HCT116 (cell line): ENCODE measurements around the gene GNAO1. TPM values are rescaled to one million over a fixed set of nuclear protein-coding genes. Genes with fewer than 3 reads are reported as not detected.

Experiments used
- ATAC-seq: fragments of 200-7000 bp; cut with Tn5 transposase; 2 replicates; pipeline ENCODE4 v1.9.1; 2020; ENCODE audit warnings: mild to moderate bottlenecking, moderate library complexity
- BruUV-seq: library from RNA; stranded (reverse); fragments of 400-500 nt; replicated peaks from 2 replicates; lab custom pipeline; 2021; lab: Mats Ljungman, UMichigan
- CTCF ChIA-PET: fragments of 300-600 bp; sonication (Branson Sonifier 250); formaldehyde crosslinking; loops from one replicate; lab custom pipeline; 2021; ENCODE audit warnings: antibody characterized with exemption; lab: Charles Lee
- POLR2A ChIA-PET: fragments of 300-600, 350-600 bp; sonication (Branson Sonifier 250); formaldehyde crosslinking; loops from one replicate; lab custom pipeline; 2021; ENCODE audit warnings: antibody characterized with exemption; lab: Charles Lee
- RAD21 ChIA-PET, 2 experiments: fragments of 300-600 bp; sonication (Branson Sonifier 250); formaldehyde crosslinking; loops; one replicate each; lab custom pipeline; 2023; ENCODE audit warnings: low total read pairs in 2 of 2; ENCODE audit not compliant: uncharacterized antibody in 2 of 2, unreplicated experiment in 2 of 2, low non-redundant PET in 1 of 2; lab: Charles Lee
- DNase-seq: peaks from one replicate; pipeline ENCODE4 v3.0.0-alpha.2; 2010; ENCODE audit warnings: low read depth, low spot score
- H2AFZ ChIP-seq: fragments of 200-600 bp; shearing (Covaris generic), sonication (generic); 2 replicates; pipeline ENCODE4 v1.6.1; 2017; ENCODE audit warnings: low read depth, mixed run types, mixed read lengths, antibody characterized with exemption, low read length; ENCODE audit not compliant: poor library complexity, severe bottlenecking
- H3K27ac ChIP-seq: 2 replicates; pipeline ENCODE4 v1.5.1; 2012; ENCODE audit warnings: low read depth, low read length
- H3K27me3 ChIP-seq: fragments of 200-600 bp; sonication (generic); 2 replicates; pipeline ENCODE4 v1.6.1; 2016; ENCODE audit warnings: mixed run types, low read length, mixed read lengths; ENCODE audit not compliant: insufficient read depth
- H3K36me3 ChIP-seq, 2 experiments: fragments of 200-500 bp in 1 of 2; fragments of 200-600 bp in 1 of 2; sonication (Bioruptor generic) in 1 of 2; sonication (generic) in 1 of 2; 2 replicates each; pipeline versions ENCODE4 v1.5.1 to v1.6.1; 2014 to 2016; ENCODE audit warnings: low read length in 2 of 2, inconsistent platforms in 1 of 2, mixed read lengths in 1 of 2, mixed run types in 1 of 2; ENCODE audit not compliant: insufficient read depth in 2 of 2, control insufficient read depth in 1 of 2
- H3K4me1 ChIP-seq, 2 experiments: fragments of 200-600 bp in 1 of 2; sonication (generic) in 1 of 2; 2 replicates each; pipeline versions ENCODE4 v1.5.1 to v1.6.1; 2012 to 2017; ENCODE audit warnings: low read length in 2 of 2, inconsistent platforms in 1 of 2, mild to moderate bottlenecking in 1 of 2, mixed read lengths in 1 of 2, mixed run types in 1 of 2, moderate library complexity in 1 of 2; ENCODE audit not compliant: insufficient read depth in 2 of 2, control insufficient read depth in 1 of 2
- H3K4me2 ChIP-seq: fragments of 200-600 bp; sonication (generic); 2 replicates; pipeline ENCODE4 v1.6.1; 2017; ENCODE audit warnings: mixed run types, low read length, mixed read lengths
- H3K4me3 ChIP-seq, 2 experiments: fragments of 200-600 bp in 1 of 2; sonication (generic) in 1 of 2; replicated peaks in 1 of 2; 2 replicates each; pipeline ENCODE4 v1.5.1; 2011 to 2016; ENCODE audit warnings: low read length in 2 of 2, control low read depth in 1 of 2, low read depth in 1 of 2, mild to moderate bottlenecking in 1 of 2, mixed read lengths in 1 of 2, mixed run types in 1 of 2
- H3K79me2 ChIP-seq: fragments of 200-600 bp; sonication (generic); 2 replicates; pipeline ENCODE4 v1.6.1; 2017; ENCODE audit warnings: mild to moderate bottlenecking, mixed run types, low read length, moderate library complexity, mixed read lengths; ENCODE audit not compliant: insufficient read depth
- H3K9ac ChIP-seq: fragments of 200-600 bp; sonication (generic); 2 replicates; pipeline ENCODE4 v1.6.1; 2016; ENCODE audit warnings: low read length, mixed read lengths
- H3K9me2 ChIP-seq: fragments of 200-600 bp; sonication (generic), shearing (Covaris generic); 2 replicates; pipeline ENCODE4 v1.6.1; 2017; ENCODE audit warnings: mixed run types, mild to moderate bottlenecking, moderate library complexity; ENCODE audit not compliant: insufficient read depth
- H3K9me3 ChIP-seq, 2 experiments: fragments of 200-500 bp in 1 of 2; fragments of 200-600 bp in 1 of 2; sonication (Bioruptor generic) in 1 of 2; sonication (generic) in 1 of 2; 2 replicates each; pipeline ENCODE4 v1.6.1; 2014 to 2017; ENCODE audit warnings: low read length in 2 of 2, mixed read lengths in 2 of 2, inconsistent platforms in 1 of 2, low read depth in 1 of 2, mild to moderate bottlenecking in 1 of 2, mixed run types in 1 of 2, moderate library complexity in 1 of 2; ENCODE audit not compliant: control insufficient read depth in 1 of 2, insufficient read depth in 1 of 2
- H4K20me1 ChIP-seq: fragments of 200-600 bp; sonication (generic), shearing (Covaris generic); 2 replicates; pipeline ENCODE4 v1.6.1; 2017; ENCODE audit warnings: mixed run types, mild to moderate bottlenecking, moderate library complexity; ENCODE audit not compliant: insufficient read depth
- CEBPB ChIP-seq: IDR thresholded peaks from 2 replicates; pipeline ENCODE4 v1.6.1; 2012; ENCODE audit warnings: low read depth
- ELF1 ChIP-seq: IDR thresholded peaks from 2 replicates; pipeline ENCODE4 v1.6.1; 2012; ENCODE audit warnings: low read depth, borderline replicate concordance
- EZH2 ChIP-seq: fragments of 200-600 bp; sonication (generic); IDR thresholded peaks from 2 replicates; pipeline ENCODE4 v1.6.1; 2017; ENCODE audit warnings: antibody characterized with exemption, mixed run types
- FOSL1 ChIP-seq: IDR thresholded peaks from 2 replicates; pipeline ENCODE4 v1.6.1; 2012; ENCODE audit warnings: low read depth
- POLR2A ChIP-seq: IDR thresholded peaks from 2 replicates; pipeline ENCODE4 v1.7.0; 2011; ENCODE audit warnings: borderline replicate concordance; ENCODE audit not compliant: insufficient read depth, insufficient read length; ENCODE audit errors: extremely low read depth
- POLR2AphosphoS5 ChIP-seq: IDR thresholded peaks from 2 replicates; pipeline ENCODE4 v1.6.1; 2011; ENCODE audit warnings: mild to moderate bottlenecking, low read depth, low read length, moderate library complexity
- RAD21 ChIP-seq: IDR thresholded peaks from 2 replicates; pipeline ENCODE4 v1.6.1; 2012; ENCODE audit warnings: low read depth, mild to moderate bottlenecking
- SIN3A ChIP-seq: IDR thresholded peaks from 2 replicates; pipeline ENCODE4 v1.6.1; 2012; ENCODE audit warnings: low read depth
- SP1 ChIP-seq: IDR thresholded peaks from 2 replicates; pipeline ENCODE4 v1.6.1; 2012; ENCODE audit warnings: low read depth
- SRF ChIP-seq: IDR thresholded peaks from 2 replicates; pipeline ENCODE4 v1.6.1; 2012; ENCODE audit warnings: low read depth
- ZFX ChIP-seq: fragments of 450-650 bp; IDR thresholded peaks from 2 replicates; pipeline ENCODE4 v1.6.1; 2017
- intact Hi-C: fragments of 100-400 bp; cut with micrococcal nuclease; formaldehyde crosslinking; loops from 2 replicates; pipeline ENCODE4 v1.10.0; 2022
- total RNA-seq: library from RNA; stranded (reverse); gene quantifications from one replicate; pipeline ENCODE4 v1.2.1, GENCODE V29; 2021; ENCODE audit not compliant: unreplicated experiment
- TF ChIP-seq, protein P1 (sequence below): IDR thresholded peaks from 2 replicates; pipeline ENCODE4 v1.6.1; 2012
- TF ChIP-seq, protein P2 (sequence below), 3 experiments: fragments of 200-600 bp in 1 of 3; sonication (generic) in 1 of 3; IDR thresholded peaks in 2 of 3; conservative IDR thresholded peaks in 1 of 3; 2 replicates each; pipeline ENCODE4 v1.5.1; 2012 to 2017; ENCODE audit warnings: low read depth in 2 of 3, low read length in 2 of 3, antibody characterized with exemption in 1 of 3, borderline replicate concordance in 1 of 3, control low read depth in 1 of 3, mild to moderate bottlenecking in 1 of 3, mixed read lengths in 1 of 3, mixed run types in 1 of 3, moderate library complexity in 1 of 3; ENCODE audit not compliant: insufficient read depth in 1 of 3
- TF ChIP-seq, protein P3 (sequence below): IDR thresholded peaks from 2 replicates; pipeline ENCODE4 v1.6.1; 2012; ENCODE audit warnings: low read depth
- TF ChIP-seq, protein P4 (sequence below): IDR thresholded peaks from 2 replicates; pipeline ENCODE4 v1.6.1; 2012

GNAO1 gene
- total RNA-seq, 1 experiment from 2014 or later, result 0.12 TPM

DNA sequence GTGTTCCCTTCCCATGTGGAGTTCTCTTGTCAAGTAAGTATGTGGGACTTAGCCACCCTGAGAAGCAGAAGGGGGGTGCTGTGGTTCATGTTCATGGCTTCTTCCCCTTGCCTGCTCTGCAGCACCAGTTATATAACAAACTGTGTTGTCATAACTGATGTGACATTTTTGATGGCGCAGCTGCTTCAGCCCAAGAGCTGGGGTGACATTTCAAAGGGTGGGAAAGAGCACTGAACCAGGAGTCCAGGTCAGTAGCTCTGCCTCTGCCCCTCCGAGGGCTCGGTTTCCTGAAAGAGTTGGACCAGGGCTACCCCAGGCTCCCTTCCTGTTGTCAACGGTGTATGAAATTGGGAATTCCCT, 7.4 kb downstream of the GNAO1 start (continued):
- TF ChIP-seq, protein P1, sequence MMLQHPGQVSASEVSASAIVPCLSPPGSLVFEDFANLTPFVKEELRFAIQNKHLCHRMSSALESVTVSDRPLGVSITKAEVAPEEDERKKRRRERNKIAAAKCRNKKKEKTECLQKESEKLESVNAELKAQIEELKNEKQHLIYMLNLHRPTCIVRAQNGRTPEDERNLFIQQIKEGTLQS, result no peak
- TF ChIP-seq FOSL1 (no peak), POLR2AphosphoS5 (no peak), ELF1 (no peak), RAD21 (no peak), CEBPB (no peak)
- TF ChIP-seq, protein P2, sequence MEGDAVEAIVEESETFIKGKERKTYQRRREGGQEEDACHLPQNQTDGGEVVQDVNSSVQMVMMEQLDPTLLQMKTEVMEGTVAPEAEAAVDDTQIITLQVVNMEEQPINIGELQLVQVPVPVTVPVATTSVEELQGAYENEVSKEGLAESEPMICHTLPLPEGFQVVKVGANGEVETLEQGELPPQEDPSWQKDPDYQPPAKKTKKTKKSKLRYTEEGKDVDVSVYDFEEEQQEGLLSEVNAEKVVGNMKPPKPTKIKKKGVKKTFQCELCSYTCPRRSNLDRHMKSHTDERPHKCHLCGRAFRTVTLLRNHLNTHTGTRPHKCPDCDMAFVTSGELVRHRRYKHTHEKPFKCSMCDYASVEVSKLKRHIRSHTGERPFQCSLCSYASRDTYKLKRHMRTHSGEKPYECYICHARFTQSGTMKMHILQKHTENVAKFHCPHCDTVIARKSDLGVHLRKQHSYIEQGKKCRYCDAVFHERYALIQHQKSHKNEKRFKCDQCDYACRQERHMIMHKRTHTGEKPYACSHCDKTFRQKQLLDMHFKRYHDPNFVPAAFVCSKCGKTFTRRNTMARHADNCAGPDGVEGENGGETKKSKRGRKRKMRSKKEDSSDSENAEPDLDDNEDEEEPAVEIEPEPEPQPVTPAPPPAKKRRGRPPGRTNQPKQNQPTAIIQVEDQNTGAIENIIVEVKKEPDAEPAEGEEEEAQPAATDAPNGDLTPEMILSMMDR (IDR thresholded peaks at IDR 0.05 in 2 of 3, conservative IDR thresholded peaks at IDR 0.05 in 1 of 3; ENCODE audit: borderline replicate concordance in 1 of 3, insufficient read depth in 1 of 3, low read depth in 2 of 3, low read length in 2 of 3), result no peak

DNA sequence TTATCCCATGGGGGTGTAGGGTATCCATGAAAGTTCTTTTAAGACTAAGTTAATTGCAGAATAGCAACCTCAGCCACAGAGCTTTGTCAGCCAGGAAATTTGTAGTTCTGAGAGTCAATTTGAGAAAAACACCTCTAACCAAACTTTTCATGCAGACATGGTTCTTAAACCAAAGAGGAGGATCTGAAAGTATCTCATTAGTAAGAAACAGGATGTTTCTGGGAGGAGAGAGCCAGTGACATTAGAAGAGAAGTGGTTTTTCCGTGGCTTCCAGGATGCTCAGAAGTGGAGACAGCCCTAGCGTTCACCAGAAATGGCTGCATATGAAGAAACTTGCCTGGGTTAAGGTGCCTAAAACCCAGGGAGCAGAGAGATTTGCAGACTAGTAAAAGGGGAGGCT, 7.9 kb downstream of the GNAO1 start:
- no peak overlapping the region for H3K4me2 ChIP-seq
- H3K4me1 ChIP-seq, result no peaks in the 10 kb centered on the region
- no peaks in the 10 kb centered on the region for H3K36me3 ChIP-seq
- intact Hi-C loops, result no loop called here
- no peaks in the 10 kb centered on the region for H3K9me2 ChIP-seq
- no peak overlapping the region for H3K27ac ChIP-seq
- no TSS peak for BruUV-seq
- ATAC-seq, result no peak
- H3K9me3 ChIP-seq, result no peaks in the 10 kb centered on the region
- RAD21 ChIA-PET, result no interaction called here
- H2AFZ ChIP-seq, result no peak overlapping the region
- H3K4me3 ChIP-seq, result no peak overlapping the region
- POLR2A ChIA-PET, result no interaction called here
- no peak for DNase-seq
- no peak for TF ChIP-seq EZH2
- no peak for TF ChIP-seq RAD21
- no peak for TF ChIP-seq FOSL1
- TF ChIP-seq POLR2A, result no peak
- no peak for TF ChIP-seq CEBPB
- no peak for TF ChIP-seq SRF
- TF ChIP-seq SP1, result no peak
- TF ChIP-seq, protein P3, sequence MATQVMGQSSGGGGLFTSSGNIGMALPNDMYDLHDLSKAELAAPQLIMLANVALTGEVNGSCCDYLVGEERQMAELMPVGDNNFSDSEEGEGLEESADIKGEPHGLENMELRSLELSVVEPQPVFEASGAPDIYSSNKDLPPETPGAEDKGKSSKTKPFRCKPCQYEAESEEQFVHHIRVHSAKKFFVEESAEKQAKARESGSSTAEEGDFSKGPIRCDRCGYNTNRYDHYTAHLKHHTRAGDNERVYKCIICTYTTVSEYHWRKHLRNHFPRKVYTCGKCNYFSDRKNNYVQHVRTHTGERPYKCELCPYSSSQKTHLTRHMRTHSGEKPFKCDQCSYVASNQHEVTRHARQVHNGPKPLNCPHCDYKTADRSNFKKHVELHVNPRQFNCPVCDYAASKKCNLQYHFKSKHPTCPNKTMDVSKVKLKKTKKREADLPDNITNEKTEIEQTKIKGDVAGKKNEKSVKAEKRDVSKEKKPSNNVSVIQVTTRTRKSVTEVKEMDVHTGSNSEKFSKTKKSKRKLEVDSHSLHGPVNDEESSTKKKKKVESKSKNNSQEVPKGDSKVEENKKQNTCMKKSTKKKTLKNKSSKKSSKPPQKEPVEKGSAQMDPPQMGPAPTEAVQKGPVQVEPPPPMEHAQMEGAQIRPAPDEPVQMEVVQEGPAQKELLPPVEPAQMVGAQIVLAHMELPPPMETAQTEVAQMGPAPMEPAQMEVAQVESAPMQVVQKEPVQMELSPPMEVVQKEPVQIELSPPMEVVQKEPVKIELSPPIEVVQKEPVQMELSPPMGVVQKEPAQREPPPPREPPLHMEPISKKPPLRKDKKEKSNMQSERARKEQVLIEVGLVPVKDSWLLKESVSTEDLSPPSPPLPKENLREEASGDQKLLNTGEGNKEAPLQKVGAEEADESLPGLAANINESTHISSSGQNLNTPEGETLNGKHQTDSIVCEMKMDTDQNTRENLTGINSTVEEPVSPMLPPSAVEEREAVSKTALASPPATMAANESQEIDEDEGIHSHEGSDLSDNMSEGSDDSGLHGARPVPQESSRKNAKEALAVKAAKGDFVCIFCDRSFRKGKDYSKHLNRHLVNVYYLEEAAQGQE, result no peak
- TF ChIP-seq, protein P4, sequence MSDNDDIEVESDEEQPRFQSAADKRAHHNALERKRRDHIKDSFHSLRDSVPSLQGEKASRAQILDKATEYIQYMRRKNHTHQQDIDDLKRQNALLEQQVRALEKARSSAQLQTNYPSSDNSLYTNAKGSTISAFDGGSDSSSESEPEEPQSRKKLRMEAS, result no peak
- TF ChIP-seq SIN3A, result no peak
- TF ChIP-seq ELF1, result no peak
- TF ChIP-seq ZFX, result no peak
- TF ChIP-seq, all 23 proteins: peak for 0
- Histone ChIP-seq H3K27me3 (peaks cover 44% of the 10 kb centered on the region), H3K79me2 (no peaks in the 10 kb centered on the region), H4K20me1 (no peaks in the 10 kb centered on the region), H3K9ac (no peak overlapping the region)
- CTCF ChIA-PET, result no interaction called here
